Measurements from ENCODE around the gene SYCP2.
A peak's percentile ranks its signal among the peaks of the same experiment; 100 is the strongest.
"Not testable (repeated sequence)": the region's sequence is repeated elsewhere in the genome, so short reads cannot be mapped to it uniquely, and the experiment has no call there.

Gene SYCP2

GRCh38 chr20:59933296-59933848 lies at the start of gene SYCP2:
SYCP2 (minus strand) TSS chr20:59933637; CDS start chr20:59922413, 11,224 bp downstream.
- peak in 1 of 3 donors; percentile 46 for DNase-seq (ENCODE audit: low read depth in 3 of 3, low spot score in 1 of 3)

DNA sequence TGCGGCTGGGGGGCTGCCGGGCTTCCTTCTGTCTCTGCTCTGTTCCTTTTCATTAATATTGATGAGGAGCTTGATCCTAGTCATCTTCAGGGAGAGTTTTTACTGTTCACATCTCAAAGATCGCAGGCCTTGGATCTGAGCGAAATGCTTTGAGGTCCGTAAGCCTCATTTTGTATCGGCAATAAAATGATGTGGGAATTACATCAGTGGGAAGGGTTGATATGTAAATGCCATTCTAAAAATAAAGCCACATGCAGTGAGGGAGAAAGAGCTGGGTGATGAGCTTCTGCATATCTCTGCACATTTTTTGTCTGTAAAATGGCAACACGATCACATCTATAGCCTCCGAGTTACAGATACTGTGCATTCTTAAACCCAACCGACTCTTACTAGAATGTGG lies 49.6 kb upstream of the SYCP2 start:
- no peak for DNase-seq (ENCODE audit: low read depth in 3 of 3, low spot score in 1 of 3)

GRCh38 chr20:59977086-59977485 lies 43.6 kb upstream of the SYCP2 start:
- no peak for DNase-seq (ENCODE audit: low read depth in 3 of 3, low spot score in 1 of 3)

GRCh38 chr20:59976156-59976782 lies 42.8 kb upstream of the SYCP2 start:
- DNase-seq (ENCODE audit: low read depth in 3 of 3, low spot score in 1 of 3): no peak

DNA sequence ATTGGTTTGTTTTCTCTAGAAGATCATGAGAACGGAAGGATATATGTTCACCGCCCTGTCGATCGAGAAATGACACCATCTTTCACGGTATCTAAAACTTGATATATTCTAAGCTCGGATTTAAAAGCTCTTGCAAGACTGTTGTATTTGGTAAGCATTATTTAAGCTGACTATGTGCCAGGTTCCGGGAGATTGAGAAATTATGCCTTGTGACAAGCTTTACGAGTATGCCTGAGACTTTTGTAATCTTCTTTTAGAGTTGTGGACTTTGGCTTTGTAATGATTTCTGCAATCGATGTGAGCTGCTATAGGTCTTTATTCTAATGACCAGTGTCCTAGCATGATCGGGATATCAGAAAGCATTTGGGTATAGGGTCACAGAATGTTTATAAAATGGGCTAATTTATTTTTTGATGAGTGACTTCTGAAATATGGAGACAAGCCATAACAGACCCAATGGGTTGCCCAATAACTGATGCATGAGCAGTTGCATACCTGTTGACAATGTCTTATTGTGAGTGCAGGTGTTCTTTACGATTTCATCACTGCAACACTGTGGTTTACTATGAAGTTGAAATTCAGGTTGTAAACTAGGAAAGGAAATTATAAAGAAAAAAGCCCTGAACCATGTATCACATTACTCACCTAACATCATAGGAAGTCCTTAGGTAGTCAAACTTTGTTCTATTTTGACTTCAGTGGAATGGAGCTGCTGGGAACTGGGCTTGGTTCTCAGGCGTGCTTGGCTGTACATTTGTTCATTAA lies 38.8 kb upstream of the SYCP2 start:
- DNase-seq (ENCODE audit: low read depth in 3 of 3, low spot score in 1 of 3): no peak

- no peak for DNase-seq (ENCODE audit: low read depth in 3 of 3, low spot score in 1 of 3)
Observed at GRCh38 chr20:59971428-59971827, 38.0 kb upstream of the SYCP2 start.

DNA sequence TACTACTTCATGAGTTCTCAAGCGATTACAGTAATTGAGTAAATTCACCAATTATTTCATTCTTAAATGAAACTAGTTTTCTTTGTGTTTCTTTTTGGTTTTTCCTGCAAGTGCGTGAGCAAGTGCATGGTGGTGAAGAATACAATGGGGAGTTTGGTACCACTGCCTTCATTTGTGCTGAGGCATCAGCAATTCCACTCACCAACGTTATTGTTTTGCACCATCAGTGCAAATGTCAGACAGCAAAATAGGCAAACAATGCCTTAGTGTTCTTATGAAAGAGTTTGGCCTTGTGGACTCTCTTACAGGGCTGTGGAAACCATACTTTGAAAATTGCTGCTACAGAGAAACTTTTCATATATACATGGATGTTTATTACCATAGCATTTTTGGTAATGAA lies 33.0 kb upstream of the SYCP2 start:
- DNase-seq (ENCODE audit: low read depth in 3 of 3, low spot score in 1 of 3): no peak

DNA sequence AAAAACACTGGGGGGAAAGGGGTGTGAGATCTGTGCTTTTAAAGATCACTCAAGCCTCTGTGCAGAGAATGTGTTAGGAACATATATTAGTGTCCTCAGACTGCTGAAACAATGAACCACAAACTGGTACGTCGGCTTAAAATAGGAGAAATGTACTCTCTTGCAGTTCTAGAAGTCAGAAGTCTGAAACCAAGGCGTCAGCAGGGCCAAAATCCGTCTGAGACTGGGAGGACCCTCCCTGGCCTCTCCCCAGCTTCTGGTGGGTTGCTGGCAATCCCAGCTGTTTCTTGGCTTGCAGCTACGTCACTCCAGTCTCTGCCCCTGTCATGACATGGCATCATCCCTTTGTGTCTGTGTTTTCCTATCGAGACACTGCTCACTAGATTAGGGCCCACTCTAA lies 28.7 kb upstream of the SYCP2 start:
- no peak for DNase-seq (ENCODE audit: low read depth in 3 of 3, low spot score in 1 of 3)

DNA sequence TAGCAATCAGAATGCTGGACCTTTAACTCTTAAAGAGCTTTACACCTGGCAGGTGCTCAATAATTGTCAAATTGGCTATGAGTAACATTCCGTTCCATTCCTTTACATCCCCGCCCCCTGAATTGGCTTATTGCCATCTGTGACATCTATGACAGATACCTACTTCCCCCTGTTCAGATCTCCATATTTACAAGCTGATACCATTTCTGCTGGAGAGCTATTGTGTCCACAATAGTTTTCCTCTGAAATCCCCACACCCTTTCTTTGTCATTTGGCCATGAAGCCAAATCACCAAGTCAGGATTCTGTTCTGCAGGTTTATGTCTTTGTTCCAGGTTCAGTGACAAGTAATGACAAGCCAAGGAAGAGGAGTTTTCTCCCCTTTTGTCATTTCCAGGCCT lies 28.0 kb upstream of the SYCP2 start:
- no peak for DNase-seq (ENCODE audit: low read depth in 3 of 3, low spot score in 1 of 3)

DNA sequence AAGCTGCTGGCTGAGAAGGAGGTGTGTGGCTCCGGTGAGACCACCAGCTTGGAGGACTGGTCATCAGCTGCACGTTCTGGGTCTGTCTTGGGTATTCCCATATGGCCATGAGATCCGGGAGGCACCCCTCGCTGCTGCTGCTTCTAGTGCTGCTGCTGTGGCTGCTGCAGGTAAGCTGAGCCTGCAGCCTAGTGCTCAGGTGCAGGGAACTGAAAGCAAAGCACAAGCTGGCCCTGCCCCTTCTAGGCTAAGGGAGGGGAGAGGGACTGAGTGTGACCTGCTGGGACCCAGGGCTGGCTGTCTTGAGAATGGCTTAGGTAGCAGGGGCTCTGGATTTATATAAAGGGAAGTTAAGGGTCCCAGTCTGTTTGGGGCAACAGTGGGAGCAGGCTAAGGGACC lies 25.2 kb upstream of the SYCP2 start:
- no peak for DNase-seq (ENCODE audit: low read depth in 3 of 3, low spot score in 1 of 3)

GRCh38 chr20:59958123-59958522 lies 24.7 kb upstream of the SYCP2 start, which contains the start of gene CDH26:
CDH26 (plus strand) TSS chr20:59958423; CDS start chr20:59958727, 304 bp downstream.
- DNase-seq (ENCODE audit: low read depth in 3 of 3, low spot score in 1 of 3): no peak

- not testable (repeated sequence) for DNase-seq (ENCODE audit: low read depth in 3 of 3, low spot score in 1 of 3)
Observed at GRCh38 chr20:59957568-59957967, 24.1 kb upstream of the SYCP2 start.

GRCh38 chr20:59955131-59955796 lies 21.8 kb upstream of the SYCP2 start:
- DNase-seq (ENCODE audit: low read depth in 3 of 3, low spot score in 1 of 3): no peak

DNA sequence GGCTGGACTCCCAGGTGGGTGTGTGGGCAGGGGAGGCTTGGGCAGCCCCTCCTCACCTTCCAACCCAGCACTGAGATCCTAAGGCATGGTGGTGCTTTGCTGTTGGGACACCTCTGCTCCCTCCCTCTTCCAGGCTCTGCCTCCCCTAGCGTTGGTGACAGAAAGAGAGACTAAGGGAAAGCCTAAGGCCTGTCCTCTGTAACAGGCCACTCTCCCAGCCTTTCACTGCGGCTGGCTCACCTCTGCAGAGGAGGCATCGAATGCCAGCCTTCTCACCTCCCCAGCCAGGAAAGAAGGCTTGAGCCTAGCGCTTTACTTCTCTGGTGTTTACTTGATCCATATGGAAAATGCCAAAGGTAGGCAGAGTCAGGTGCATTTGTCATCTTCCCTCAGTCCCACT lies 21.3 kb upstream of the SYCP2 start:
- DNase-seq (ENCODE audit: low read depth in 3 of 3, low spot score in 1 of 3): no peak

DNA sequence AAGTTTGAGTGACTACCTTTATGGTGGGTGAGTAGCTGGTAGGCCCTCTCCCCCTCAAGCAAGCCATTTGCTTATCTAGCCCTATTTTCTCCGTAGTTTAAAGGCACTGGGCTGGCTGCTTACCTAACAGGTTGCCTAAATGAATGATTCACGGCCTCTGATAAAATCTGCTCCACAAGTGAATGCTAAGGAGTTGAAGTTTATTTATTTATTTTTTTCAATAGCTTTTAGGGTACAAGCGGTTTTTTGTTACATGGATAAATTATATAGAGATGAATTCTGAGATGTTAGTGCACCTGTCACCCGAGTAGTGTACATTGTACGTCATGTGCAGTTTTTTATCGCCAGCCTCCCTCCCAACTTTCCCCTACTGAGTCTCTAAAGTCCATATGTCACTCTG lies 16.5 kb upstream of the SYCP2 start:
- DNase-seq (ENCODE audit: low read depth in 3 of 3, low spot score in 1 of 3): no peak

DNA sequence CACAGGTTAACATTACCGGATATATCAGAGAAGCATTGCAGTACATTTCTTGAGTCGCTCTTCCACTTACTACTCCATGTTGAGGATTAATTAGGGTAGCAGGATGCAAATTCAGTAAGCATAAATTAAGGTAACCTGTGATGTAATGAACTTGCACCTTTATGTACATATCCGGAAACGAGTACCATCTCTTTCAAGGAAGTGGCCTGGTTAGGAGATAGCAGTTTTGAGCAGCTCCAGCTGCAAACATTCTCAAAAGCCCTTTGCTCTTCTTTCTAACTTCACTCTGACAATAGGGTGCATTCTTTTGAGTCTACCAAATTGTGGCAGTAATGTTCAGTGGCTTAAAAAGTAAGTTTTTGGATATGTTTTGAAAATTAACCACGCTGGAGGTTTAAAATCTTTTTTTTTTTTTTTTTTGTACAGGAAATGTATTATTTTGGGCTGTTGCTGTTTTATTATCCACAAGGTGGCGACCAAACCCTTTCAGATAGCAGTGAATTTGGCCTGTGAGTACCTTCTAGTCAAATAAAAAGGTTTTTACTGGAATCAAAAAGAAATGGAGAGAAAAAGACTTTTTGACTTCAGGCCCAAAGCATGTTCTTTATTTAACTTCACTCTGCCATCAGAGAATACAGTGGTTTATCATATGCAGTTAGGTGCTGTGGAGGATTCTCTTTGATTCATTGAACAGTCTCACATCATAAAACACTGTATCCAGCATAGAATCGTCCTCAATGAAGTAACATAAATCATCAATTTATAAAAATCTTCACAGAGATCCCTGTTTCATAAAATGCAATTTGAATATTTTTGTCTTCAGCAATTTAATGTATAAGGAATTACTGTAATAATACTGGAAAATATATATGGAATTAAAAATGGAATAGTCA lies 15.6 kb upstream of the SYCP2 start:
- DNase-seq (ENCODE audit: low read depth in 3 of 3, low spot score in 1 of 3): no peak

- DNase-seq (ENCODE audit: low read depth in 3 of 3, low spot score in 1 of 3): no peak
Observed at GRCh38 chr20:59948212-59948611, 14.8 kb upstream of the SYCP2 start.

GRCh38 chr20:59947376-59947775 lies 13.9 kb upstream of the SYCP2 start:
- no peak for DNase-seq (ENCODE audit: low read depth in 3 of 3, low spot score in 1 of 3)

DNA sequence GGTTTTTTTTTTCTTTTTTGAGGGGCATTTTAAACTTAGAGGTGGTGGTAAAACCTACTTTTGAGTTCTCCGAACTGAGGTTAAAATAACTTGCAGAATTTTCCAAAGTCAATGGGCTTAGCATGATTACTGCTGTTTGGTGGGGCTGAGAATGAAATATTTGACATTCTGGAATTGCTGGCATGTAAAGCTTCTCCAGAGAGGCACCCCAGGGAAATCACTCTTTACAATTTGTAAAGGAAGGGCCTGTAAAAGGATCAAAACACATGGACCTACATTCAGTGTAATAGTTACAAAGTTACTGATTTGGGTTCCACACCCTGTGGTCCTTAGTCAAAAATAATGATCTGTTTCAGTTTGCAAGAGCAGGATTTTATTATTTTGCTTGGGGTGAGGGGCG lies 12.3 kb upstream of the SYCP2 start:
- DNase-seq (ENCODE audit: low read depth in 3 of 3, low spot score in 1 of 3): no peak

DNA sequence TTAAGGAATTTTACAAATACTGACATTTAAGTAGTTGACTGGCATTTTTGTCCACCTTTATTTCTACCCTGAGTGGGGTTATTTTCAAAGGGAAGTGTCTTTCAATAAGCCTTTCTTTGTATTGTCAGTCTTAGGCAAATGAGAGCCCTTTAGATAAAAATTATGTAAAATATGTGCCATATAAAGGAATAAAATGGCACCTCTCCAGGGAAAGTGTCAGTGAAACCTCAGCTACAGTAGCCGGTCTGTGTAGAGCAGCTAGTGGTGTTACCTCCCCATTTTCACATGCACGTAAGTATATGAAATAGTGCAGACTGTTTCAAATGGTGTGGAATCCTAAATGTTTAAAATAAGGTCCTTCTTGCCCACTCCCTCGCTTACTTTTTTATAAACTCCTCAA lies 11.7 kb upstream of the SYCP2 start:
- no peak for DNase-seq (ENCODE audit: low read depth in 3 of 3, low spot score in 1 of 3)

DNA sequence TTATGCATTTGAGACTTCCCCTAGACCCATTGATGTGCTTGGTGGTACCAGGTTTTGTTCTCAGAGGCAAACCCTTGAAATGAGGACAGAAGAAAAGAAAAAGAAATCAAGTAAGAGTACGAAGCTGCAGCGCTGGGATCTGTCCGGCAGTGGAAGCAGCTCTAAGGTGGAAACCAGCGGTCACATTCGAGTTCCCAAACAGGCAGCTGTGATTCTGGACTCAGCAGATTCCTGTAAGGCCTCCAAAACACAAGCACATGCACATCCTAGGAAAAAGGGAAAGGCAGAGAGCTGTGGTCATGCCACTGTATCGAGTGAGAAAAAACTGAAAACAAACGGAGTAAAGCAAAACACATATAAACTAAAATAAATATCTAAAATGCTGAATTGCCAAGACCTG lies 11.3 kb upstream of the SYCP2 start:
- no peak for DNase-seq (ENCODE audit: low read depth in 3 of 3, low spot score in 1 of 3)
